ENCODE data around the gene PRX.

PRX gene

GRCh38 chr19:40388481-40388880 is 24.7 kb downstream of the PRX start:
- TF ChIP-seq CTCF (IDR thresholded peaks at IDR 0.05; ENCODE audit: insufficient read depth, low read length, missing control alignments): no peak
- ChIA-PET CTCF (no interaction called here), POLR2A (no interaction called here)
- H3K4me3 ChIP-seq (ENCODE audit: low read depth, low read length): no peak overlapping the region
- no peak for DNase-seq (ENCODE audit: low read depth, low spot score)

DNA sequence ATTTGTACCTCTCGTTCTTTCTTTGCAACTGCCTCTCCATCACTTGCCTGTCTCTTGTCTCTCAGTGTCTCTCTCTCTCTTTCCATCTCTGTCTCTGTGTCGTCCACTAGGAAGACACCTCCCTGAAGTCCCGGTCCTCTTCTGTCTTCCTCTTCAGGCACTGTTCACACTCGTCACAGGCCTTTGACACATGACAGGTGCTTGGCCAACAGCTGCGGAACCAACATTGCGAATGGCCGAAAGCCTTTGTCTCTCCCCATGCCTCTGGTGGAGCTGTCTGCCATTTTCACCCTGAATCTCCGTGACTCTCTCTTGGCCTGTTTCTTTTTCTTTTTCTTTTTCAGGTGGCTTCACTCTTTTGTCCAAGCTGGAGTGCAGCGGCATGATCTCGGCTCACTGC is 26.0 kb downstream of the PRX start:
- no peak for TF ChIP-seq CTCF (IDR thresholded peaks at IDR 0.05; ENCODE audit: insufficient read depth, low read length, missing control alignments)
- ChIA-PET CTCF (interaction anchor here (1.0 kb wide), 1 partner anchor 13 kb away, joined by 3 read pairs; no protein-coding TSS in a partner anchor), POLR2A (no interaction called here)
- H3K4me3 ChIP-seq (ENCODE audit: low read depth, low read length): no peak overlapping the region
- DNase-seq (ENCODE audit: low read depth, low spot score): no peak

DNA sequence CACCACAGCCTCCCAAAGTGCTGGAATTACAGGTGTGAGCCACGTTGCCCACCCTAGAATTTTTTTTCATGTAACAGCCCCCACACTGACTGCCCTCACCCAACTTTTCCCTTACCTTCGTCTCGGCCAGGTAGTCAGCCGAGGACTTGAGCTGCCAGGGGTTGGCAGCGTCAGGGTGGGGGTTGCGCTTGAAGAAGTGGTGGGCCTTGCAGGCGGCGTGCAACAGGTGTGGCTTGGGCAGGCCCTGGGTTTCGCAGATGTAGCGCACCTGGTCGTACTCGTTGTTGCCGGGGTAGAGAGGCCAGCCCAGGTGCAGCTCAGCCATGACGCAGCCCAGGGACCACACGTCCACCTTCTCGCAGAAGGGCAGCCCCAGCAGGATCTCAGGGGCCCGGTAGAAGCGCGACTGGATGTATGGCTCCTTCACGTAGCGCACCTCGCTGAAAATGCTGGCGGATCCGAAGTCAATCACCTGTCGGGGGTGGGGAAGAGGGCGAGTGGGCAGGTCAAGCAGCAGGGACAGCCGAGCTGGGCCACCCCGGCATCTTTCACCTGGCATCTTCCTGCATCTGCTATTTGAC is 29.4 kb downstream of the PRX start:
- no peak for TF ChIP-seq CTCF (IDR thresholded peaks at IDR 0.05; ENCODE audit: insufficient read depth, low read length, missing control alignments)
- no peak overlapping the region for H3K4me3 ChIP-seq (ENCODE audit: low read depth, low read length)
- ChIA-PET POLR2A (no interaction called here), CTCF (interaction anchor here (1.6 kb wide), 2 partner anchors 11 to 244 kb away, joined by 4 to 5 read pairs; no protein-coding TSS in a partner anchor)
- no peak for DNase-seq (ENCODE audit: low read depth, low spot score)

DNA sequence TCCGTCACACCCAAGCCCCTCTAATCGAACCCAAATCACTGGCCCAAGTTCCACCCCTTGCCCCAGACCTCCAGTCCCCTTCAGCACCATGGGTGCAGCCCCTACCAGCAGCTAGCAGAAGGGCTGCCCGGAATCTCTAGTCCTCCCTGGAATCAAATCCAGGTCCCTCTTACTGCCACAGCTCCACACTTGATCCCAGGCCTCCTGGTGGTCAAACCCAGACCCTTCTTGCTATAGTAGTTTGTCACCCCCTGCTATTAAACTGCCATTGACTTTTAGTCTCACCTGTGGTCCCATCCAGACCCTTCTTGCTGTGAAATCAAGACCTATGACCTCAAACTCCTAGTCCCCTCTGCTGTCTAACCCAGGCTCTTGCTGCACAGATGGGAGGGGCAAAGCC is 31.9 kb downstream of the PRX start:
- POLR2A ChIA-PET: interaction anchor here (0.6 kb wide), 1 partner anchor 9 kb away, joined by 3 read pairs; no protein-coding TSS in a partner anchor
- CTCF ChIA-PET: interaction anchor here (1.1 to 1.2 kb wide), 2 partner anchors 10 to 13 kb away, joined by 3 read pairs; no protein-coding TSS in a partner anchor
- peak; percentile 1 for TF ChIP-seq CTCF (IDR thresholded peaks at IDR 0.05; ENCODE audit: insufficient read depth, low read length, missing control alignments)
- H3K4me3 ChIP-seq (ENCODE audit: low read depth, low read length): no peak overlapping the region
- DNase-seq (ENCODE audit: low read depth, low spot score): no peak

GRCh38 chr19:40380199-40381037 is 32.8 kb downstream of the PRX start:
- TF ChIP-seq CTCF (IDR thresholded peaks at IDR 0.05; ENCODE audit: insufficient read depth, low read length, missing control alignments): no peak
- H3K4me3 ChIP-seq (ENCODE audit: low read depth, low read length): no peak overlapping the region
- POLR2A ChIA-PET: no interaction called here
- CTCF ChIA-PET: interaction anchor here (1.1 to 1.2 kb wide), 2 partner anchors 9 to 12 kb away, joined by 3 read pairs; no protein-coding TSS in a partner anchor
- no peak for DNase-seq (ENCODE audit: low read depth, low spot score)

- no peak overlapping the region for H3K4me3 ChIP-seq (ENCODE audit: low read depth, low read length)
- no peak for DNase-seq (ENCODE audit: low read depth, low spot score)
- POLR2A ChIA-PET: no interaction called here
- TF ChIP-seq CTCF (IDR thresholded peaks at IDR 0.05; ENCODE audit: insufficient read depth, low read length, missing control alignments): no peak
- CTCF ChIA-PET: no interaction called here
These were observed 33.6 kb downstream of the PRX start for GRCh38 chr19:40379446-40380198.
